Natural killer cell (primary cell): ENCODE results near the gene UST. TPM values are rescaled to one million over a fixed set of nuclear protein-coding genes. Genes with fewer than 3 reads are reported as not detected.

ENCODE experiments used
- ATAC-seq, 3 donors: fragments of 150-1000 bp in 2 of 3; fragments of 200-7000 bp in 1 of 3; cut with Tn5 transposase; 1 replicate in 1 of 3; 2 replicates in 2 of 3; pipeline ENCODE4 v1.10.0; 2021; ENCODE audit warnings: mild to moderate bottlenecking in 2 of 3, moderate library complexity in 2 of 3
- DNase-seq, 2 donors: peaks; one replicate each; pipeline versions ENCODE4 v3.0.0 to v3.0.0-alpha.2; 2013 to 2021; ENCODE audit warnings: mixed read lengths in 1 of 2
- H3K27ac ChIP-seq: one replicate; pipeline ENCODE4 v1.5.1; 2013; ENCODE audit warnings: mild to moderate bottlenecking, low read length
- H3K27me3 ChIP-seq: one replicate; pipeline ENCODE4 v1.6.1; 2013; ENCODE audit warnings: low read length; ENCODE audit not compliant: control insufficient read depth, insufficient read depth
- H3K36me3 ChIP-seq: one replicate; pipeline ENCODE4 v1.6.1; 2013; ENCODE audit warnings: low read length; ENCODE audit not compliant: control insufficient read depth, insufficient read depth
- H3K4me1 ChIP-seq: one replicate; pipeline ENCODE4 v1.6.1; 2013; ENCODE audit warnings: low read length; ENCODE audit not compliant: control insufficient read depth, insufficient read depth
- H3K4me3 ChIP-seq: one replicate; pipeline ENCODE4 v1.5.1; 2013; ENCODE audit warnings: low read length
- H3K9me3 ChIP-seq: one replicate; pipeline ENCODE4 v1.6.1; 2013; ENCODE audit warnings: low read length; ENCODE audit not compliant: control insufficient read depth, insufficient read depth
- H3K27ac Mint-ChIP-seq, 2 donors: one replicate each; pipeline ENCODE4 v1.8.0; 2022; ENCODE audit warnings: mild to moderate bottlenecking in 2 of 2, mixed read lengths in 2 of 2, moderate library complexity in 1 of 2
- H3K27me3 Mint-ChIP-seq, 2 donors: one replicate each; pipeline ENCODE4 v1.8.0; 2022; ENCODE audit warnings: low read depth in 2 of 2, mixed read lengths in 2 of 2
- H3K36me3 Mint-ChIP-seq: one replicate; pipeline ENCODE4 v1.8.0; 2022; ENCODE audit warnings: mixed read lengths
- H3K4me1 Mint-ChIP-seq, 2 donors: one replicate each; pipeline ENCODE4 v1.8.0; 2022; ENCODE audit warnings: mixed read lengths in 2 of 2
- H3K4me3 Mint-ChIP-seq: one replicate; pipeline ENCODE4 v1.8.0; 2022; ENCODE audit warnings: mild to moderate bottlenecking, moderate library complexity, mixed read lengths
- H3K9me3 Mint-ChIP-seq, 2 donors: one replicate each; pipeline ENCODE4 v1.8.0; 2022; ENCODE audit warnings: mixed read lengths in 2 of 2
- CTCF ChIP-seq: fragments of 200-600 bp; IDR thresholded peaks from one replicate; pipeline ENCODE4 v1.8.0; 2022; ENCODE audit warnings: antibody characterized with exemption
- WGBS: methylation state at CpG from one replicate; pipeline ENCODE4 v1.1.7; 2013; ENCODE audit warnings: missing lambda C conversion rate; ENCODE audit not compliant: insufficient coverage; 5-methylcytosine and 5-hydroxymethylcytosine counted together
- intact Hi-C: fragments of 100-400 bp; cut with micrococcal nuclease; formaldehyde crosslinking; loops from one replicate; pipeline ENCODE4 v1.14.2; 2022
- total RNA-seq, 4 donors: library from RNA; stranded (reverse); fragments of 120-200 nt in 1 of 4; gene quantifications; one replicate each; pipeline versions ENCODE4 v1.2.3 to v1.2.4, GENCODE V29; 2013 to 2022

The UST gene
- total RNA-seq, 3 donors from 2014 or later (not counting 1 experiment from before 2014, with no cell fraction given) = 6.3 to 11.9 (median 10.6) TPM

DNA sequence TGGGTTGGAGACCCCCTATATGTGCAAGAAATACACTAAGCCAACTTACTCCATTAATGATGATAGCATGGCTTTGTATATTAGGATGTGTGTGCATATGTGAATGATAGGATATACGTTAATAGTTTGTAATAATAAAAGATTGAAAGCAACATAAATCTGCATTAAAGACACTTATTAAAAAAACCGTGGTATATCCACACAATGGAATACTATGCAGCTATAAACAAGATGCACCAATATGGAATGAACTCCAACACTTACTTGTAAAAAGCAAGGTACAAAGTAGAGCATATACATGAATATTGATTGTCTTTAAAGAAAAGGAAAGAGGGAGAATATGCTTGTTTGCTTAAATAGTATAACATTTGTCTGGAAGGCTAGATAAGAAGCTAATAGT lies 68.0 kb downstream of the UST start:
- H3K4me1 Mint-ChIP-seq = peaks cover 31 to 49% of the 10 kb centered on the region in 2 donors

GRCh38 chr6:148816117-148816516 lies 69.3 kb downstream of the UST start:
- H3K36me3 Mint-ChIP-seq = no peaks in the 10 kb centered on the region
- H3K27ac Mint-ChIP-seq = no peak overlapping the region
- Histone ChIP-seq H3K27me3 (no peaks in the 10 kb centered on the region), H3K4me3 (no peak overlapping the region), H3K36me3 (no peaks in the 10 kb centered on the region), H3K27ac (no peak overlapping the region), H3K4me1 (peaks cover 4% of the 10 kb centered on the region), H3K9me3 (peaks cover 4% of the 10 kb centered on the region)
- H3K9me3 Mint-ChIP-seq = peaks cover 0 to 3% of the 10 kb centered on the region in 2 donors
- ATAC-seq (no peak), DNase-seq (no peak)
- H3K4me1 Mint-ChIP-seq = peaks cover 27 to 47% of the 10 kb centered on the region in 2 donors
- no peak overlapping the region for H3K4me3 Mint-ChIP-seq
- intact Hi-C loops = no loop called here
- no peaks in the 10 kb centered on the region for H3K27me3 Mint-ChIP-seq
- TF ChIP-seq CTCF = no peak

More for the DNA sequence above, 68.0 kb downstream of the UST start:
- DNase-seq = no peak
- H3K9me3 ChIP-seq = peaks cover 4% of the 10 kb centered on the region
- no peak overlapping the region for H3K27ac ChIP-seq
- H3K4me1 ChIP-seq = peaks cover 4% of the 10 kb centered on the region
- intact Hi-C loops = no loop called here
- H3K27me3 ChIP-seq = no peaks in the 10 kb centered on the region
- Mint-ChIP-seq H3K27ac (no peak overlapping the region), H3K4me3 (no peak overlapping the region), H3K36me3 (no peaks in the 10 kb centered on the region), H3K27me3 (no peaks in the 10 kb centered on the region), H3K9me3 (peaks cover 0 to 3% of the 10 kb centered on the region in 2 donors)
- no CpG with 5 or more reads among the region's 2 CpGs for WGBS
- no peak for TF ChIP-seq CTCF
- no peak overlapping the region for H3K4me3 ChIP-seq
- H3K36me3 ChIP-seq = no peaks in the 10 kb centered on the region
- no peak for ATAC-seq

- intact Hi-C loops = no loop called here
- peaks cover 26 to 47% of the 10 kb centered on the region in 2 donors for H3K4me1 Mint-ChIP-seq
- ATAC-seq = no peak
- H3K27ac ChIP-seq = no peak overlapping the region
- peaks cover 4% of the 10 kb centered on the region for H3K4me1 ChIP-seq
- no peaks in the 10 kb centered on the region for H3K36me3 ChIP-seq
- no peaks in the 10 kb centered on the region for H3K27me3 ChIP-seq
- H3K27me3 Mint-ChIP-seq = no peaks in the 10 kb centered on the region
- 57% methylated on average over 3 of the region's 3 CpGs for WGBS
- H3K4me3 Mint-ChIP-seq = no peak overlapping the region
- peaks cover 0 to 3% of the 10 kb centered on the region in 2 donors for H3K9me3 Mint-ChIP-seq
- no peaks in the 10 kb centered on the region for H3K36me3 Mint-ChIP-seq
- H3K27ac Mint-ChIP-seq = peak overlapping the region in 1 of 2 donors; percentile 72
- peaks cover under 1% of the 10 kb centered on the region for H3K9me3 ChIP-seq
- no peak for TF ChIP-seq CTCF
- DNase-seq = no peak
- H3K4me3 ChIP-seq = no peak overlapping the region
Measured at GRCh38 chr6:148817689-148818088, 70.9 kb downstream of the UST start.

DNA sequence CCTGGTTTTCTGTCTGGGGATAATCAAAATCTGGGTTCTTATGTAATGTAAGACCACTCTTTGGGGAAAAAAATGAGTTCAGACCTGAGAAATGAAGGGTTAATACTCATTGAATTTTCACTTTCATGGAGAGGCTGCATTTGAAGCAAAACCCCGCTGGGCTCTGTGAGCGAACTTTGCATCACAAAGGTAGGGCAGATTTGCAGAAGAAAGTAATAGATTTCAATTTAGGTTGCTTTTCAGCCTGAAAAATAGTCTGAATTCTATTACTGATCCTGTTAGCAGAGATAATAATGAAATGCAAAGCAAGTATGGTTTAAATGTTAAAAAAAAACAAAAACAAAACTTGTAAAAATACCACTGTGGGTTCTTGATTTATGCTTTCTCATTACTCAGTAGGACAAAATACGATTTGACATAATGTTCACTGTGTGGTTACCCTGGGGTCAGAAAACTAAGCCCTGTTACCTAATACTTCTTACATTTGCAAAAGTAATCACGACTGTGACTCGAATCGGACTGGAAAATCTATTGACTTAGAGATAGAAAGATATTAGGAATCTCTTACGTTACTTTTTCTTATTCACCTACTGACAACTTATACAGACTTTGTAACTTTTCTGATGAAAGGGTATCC lies 72.2 kb downstream of the UST start:
- no peak overlapping the region for H3K4me3 Mint-ChIP-seq
- 84% methylated on average over 3 of the region's 7 CpGs for WGBS
- intact Hi-C loops = no loop called here
- H3K9me3 Mint-ChIP-seq = peaks cover 0 to 3% of the 10 kb centered on the region in 2 donors
- no peak overlapping the region for H3K27ac ChIP-seq
- peaks cover 4% of the 10 kb centered on the region for H3K4me1 ChIP-seq
- H3K4me1 Mint-ChIP-seq = peaks cover 32 to 58% of the 10 kb centered on the region in 2 donors
- TF ChIP-seq CTCF = no peak
- no peak for DNase-seq
- no peak for ATAC-seq
- no peaks in the 10 kb centered on the region for H3K27me3 ChIP-seq
- H3K36me3 ChIP-seq = no peaks in the 10 kb centered on the region
- H3K27ac Mint-ChIP-seq = no peak overlapping the region
- H3K9me3 ChIP-seq = no peaks in the 10 kb centered on the region
- H3K27me3 Mint-ChIP-seq = no peaks in the 10 kb centered on the region
- H3K4me3 ChIP-seq = no peak overlapping the region
- no peaks in the 10 kb centered on the region for H3K36me3 Mint-ChIP-seq
